H9 (cell line): ENCODE results near the gene ACYP2. TPM values are rescaled to one million over a fixed set of nuclear protein-coding genes. Genes with fewer than 3 reads are reported as not detected.

Source experiments
- DNase-seq: peaks from one replicate; pipeline ENCODE4 v3.0.0-alpha.2; 2017
- H2AFZ ChIP-seq: one replicate; pipeline ENCODE4 v1.6.1; 2013; ENCODE audit warnings: mild to moderate bottlenecking, low read length, control low read depth, moderate library complexity
- H2AK5ac ChIP-seq: 2 replicates; pipeline ENCODE4 v1.6.1; 2013; ENCODE audit warnings: low read length, control low read depth, mixed read lengths; ENCODE audit not compliant: insufficient read length
- H2BK120ac ChIP-seq: one replicate; pipeline ENCODE4 v1.6.1; 2013; ENCODE audit warnings: low read depth, mild to moderate bottlenecking, low read length, control low read depth, inconsistent platforms; ENCODE audit not compliant: poor library complexity, severe bottlenecking
- H2BK12ac ChIP-seq: 2 replicates; pipeline ENCODE4 v1.6.1; 2013; ENCODE audit warnings: low read length, control low read depth, mixed read lengths, low read depth; ENCODE audit not compliant: insufficient read length
- H2BK15ac ChIP-seq: 2 replicates; pipeline ENCODE4 v1.6.1; 2013; ENCODE audit warnings: low read depth, low read length, control low read depth
- H2BK20ac ChIP-seq: one replicate; pipeline ENCODE4 v1.6.1; 2013; ENCODE audit warnings: low read depth, mild to moderate bottlenecking, low read length, control low read depth, inconsistent platforms; ENCODE audit not compliant: poor library complexity, severe bottlenecking
- H2BK5ac ChIP-seq: 2 replicates; pipeline ENCODE4 v1.6.1; 2013; ENCODE audit warnings: low read length, control low read depth, mixed read lengths; ENCODE audit not compliant: insufficient read length
- H3K14ac ChIP-seq: 2 replicates; pipeline ENCODE4 v1.6.1; 2013; ENCODE audit warnings: low read length, control low read depth; ENCODE audit not compliant: insufficient read depth
- H3K18ac ChIP-seq: 2 replicates; pipeline ENCODE4 v1.6.1; 2013; ENCODE audit warnings: low read depth, mild to moderate bottlenecking, mixed read lengths, low read length, control low read depth; ENCODE audit not compliant: insufficient read length
- H3K23ac ChIP-seq: 2 replicates; pipeline ENCODE4 v1.6.1; 2013; ENCODE audit warnings: low read length, control low read depth, mixed read lengths, low read depth; ENCODE audit not compliant: insufficient read length
- H3K23me2 ChIP-seq: 2 replicates; pipeline ENCODE4 v1.6.1; 2013; ENCODE audit warnings: low read depth, mild to moderate bottlenecking, mixed read lengths, low read length, control low read depth; ENCODE audit not compliant: insufficient read length, poor library complexity, severe bottlenecking
- H3K27ac ChIP-seq: 2 replicates; pipeline ENCODE4 v1.5.1; 2013; ENCODE audit warnings: low read length, control low read depth, mixed read lengths, low read depth; ENCODE audit not compliant: insufficient read length
- H3K27me3 ChIP-seq: 2 replicates; pipeline ENCODE4 v1.6.1; 2013; ENCODE audit warnings: low read length, control low read depth, inconsistent platforms; ENCODE audit not compliant: insufficient read depth
- H3K4ac ChIP-seq: 2 replicates; pipeline ENCODE4 v1.6.1; 2013; ENCODE audit warnings: low read depth, mild to moderate bottlenecking, control low read depth, inconsistent platforms, low read length, moderate library complexity
- H3K4me1 ChIP-seq: 2 replicates; pipeline ENCODE4 v1.6.1; 2013; ENCODE audit warnings: low read length, control low read depth, inconsistent platforms; ENCODE audit not compliant: insufficient read depth
- H3K4me2 ChIP-seq: 2 replicates; pipeline ENCODE4 v1.6.1; 2013; ENCODE audit warnings: low read length, control low read depth, mixed read lengths; ENCODE audit not compliant: insufficient read length, insufficient read depth
- H3K56ac ChIP-seq: 2 replicates; pipeline ENCODE4 v1.6.1; 2013; ENCODE audit warnings: low read depth, mild to moderate bottlenecking, mixed read lengths, low read length, control low read depth; ENCODE audit not compliant: insufficient read length
- H3K79me1 ChIP-seq: 2 replicates; pipeline ENCODE4 v1.6.1; 2013; ENCODE audit warnings: low read depth, mild to moderate bottlenecking, moderate library complexity, low read length, control low read depth, inconsistent platforms; ENCODE audit not compliant: insufficient read depth, poor library complexity, severe bottlenecking
- H3K79me2 ChIP-seq: 2 replicates; pipeline ENCODE4 v1.6.1; 2013; ENCODE audit warnings: low read length, control low read depth, inconsistent platforms; ENCODE audit not compliant: insufficient read depth
- H3K9ac ChIP-seq: 2 replicates; pipeline ENCODE4 v1.6.1; 2013; ENCODE audit warnings: low read length, control low read depth, mixed read lengths; ENCODE audit not compliant: insufficient read length; ENCODE audit errors: extremely low read depth
- H3K9me3 ChIP-seq: one replicate; pipeline ENCODE4 v1.6.1; 2013; ENCODE audit warnings: low read depth, low read length, inconsistent platforms; ENCODE audit not compliant: control insufficient read depth
- H3T11ph ChIP-seq: one replicate; pipeline ENCODE4 v1.6.1; 2013; ENCODE audit warnings: mild to moderate bottlenecking, low read length, control low read depth, inconsistent platforms
- H4K20me1 ChIP-seq: one replicate; pipeline ENCODE4 v1.6.1; 2013; ENCODE audit not compliant: control insufficient read depth, insufficient read length, insufficient read depth
- H4K5ac ChIP-seq: 2 replicates; pipeline ENCODE4 v1.6.1; 2013; ENCODE audit warnings: low read depth, mild to moderate bottlenecking, mixed read lengths, low read length, control low read depth; ENCODE audit not compliant: insufficient read length
- H4K8ac ChIP-seq: replicated peaks from 2 replicates; pipeline ENCODE4 v1.6.1; 2013; ENCODE audit warnings: low read length, control low read depth, mixed read lengths, low read depth; ENCODE audit not compliant: insufficient read length
- H4K91ac ChIP-seq: 2 replicates; pipeline ENCODE4 v1.6.1; 2013; ENCODE audit warnings: low read depth, mild to moderate bottlenecking, moderate library complexity, mixed read lengths, low read length, control low read depth; ENCODE audit not compliant: insufficient read length
- H3K27ac Mint-ChIP-seq, 3 experiments: 2 replicates in 2 of 3; 3 replicates in 1 of 3; pipeline ENCODE4 v1.8.0; 2020 to 2021; ENCODE audit warnings: mixed read lengths in 3 of 3, mild to moderate bottlenecking in 1 of 3, moderate library complexity in 1 of 3
- H3K27me3 Mint-ChIP-seq: 2 replicates; pipeline ENCODE4 v1.8.0; 2021; ENCODE audit warnings: low read depth, mild to moderate bottlenecking, moderate library complexity, mixed read lengths
- H3K36me3 Mint-ChIP-seq, 3 experiments: 2 replicates in 2 of 3; 3 replicates in 1 of 3; pipeline ENCODE4 v1.8.0; 2020 to 2021; ENCODE audit warnings: low read depth in 3 of 3, mixed read lengths in 3 of 3; ENCODE audit not compliant: insufficient read depth in 1 of 3
- H3K4me1 Mint-ChIP-seq, 2 experiments: 2 replicates each; pipeline ENCODE4 v1.8.0; 2020; ENCODE audit warnings: mixed read lengths in 2 of 2
- H3K4me3 Mint-ChIP-seq, 2 experiments: 2 replicates in 1 of 2; 3 replicates in 1 of 2; pipeline ENCODE4 v1.8.0; 2020 to 2021; ENCODE audit warnings: mild to moderate bottlenecking in 2 of 2, mixed read lengths in 2 of 2, moderate library complexity in 1 of 2
- H3K9me3 Mint-ChIP-seq, 2 experiments: 2 replicates in 1 of 2; 3 replicates in 1 of 2; pipeline ENCODE4 v1.8.0; 2020; ENCODE audit warnings: mild to moderate bottlenecking in 2 of 2, mixed read lengths in 2 of 2, moderate library complexity in 1 of 2
- WGBS: extraction: QIAGEN DNeasy Blood & Tissue Kit; methylation state at CpG from one replicate; pipeline ENCODE4 v1.1.7; 2013; ENCODE audit warnings: missing lambda C conversion rate, low lambda C conversion rate, mixed read lengths; ENCODE audit not compliant: insufficient read length; ENCODE audit errors: extremely low coverage; 5-methylcytosine and 5-hydroxymethylcytosine counted together
- long read RNA-seq: library from polyadenylated mRNA; unstranded; transcript quantifications from one replicate; pipeline ENCODE4 v2.0.0, GENCODE V29; 2020
- total RNA-seq: library from RNA; stranded (reverse); gene quantifications from 2 replicates; pipeline ENCODE4 v1.2.1, GENCODE V29; 2021
- TF ChIP-seq, protein P1 (sequence below): fragments of 200-600 bp; sonication (generic); conservative IDR thresholded peaks from 3 replicates; pipeline ENCODE4 v1.8.0; 2021; ENCODE audit warnings: antibody characterized with exemption, mild to moderate bottlenecking

The ACYP2 gene
- 3.2 and 3.3 TPM in 2 replicates for total RNA-seq
- long read RNA-seq, partial matches to known transcripts: 1 of 4 reads
- long read RNA-seq, other reads (novel, unspliced or antisense): 1 of 4 reads

DNA sequence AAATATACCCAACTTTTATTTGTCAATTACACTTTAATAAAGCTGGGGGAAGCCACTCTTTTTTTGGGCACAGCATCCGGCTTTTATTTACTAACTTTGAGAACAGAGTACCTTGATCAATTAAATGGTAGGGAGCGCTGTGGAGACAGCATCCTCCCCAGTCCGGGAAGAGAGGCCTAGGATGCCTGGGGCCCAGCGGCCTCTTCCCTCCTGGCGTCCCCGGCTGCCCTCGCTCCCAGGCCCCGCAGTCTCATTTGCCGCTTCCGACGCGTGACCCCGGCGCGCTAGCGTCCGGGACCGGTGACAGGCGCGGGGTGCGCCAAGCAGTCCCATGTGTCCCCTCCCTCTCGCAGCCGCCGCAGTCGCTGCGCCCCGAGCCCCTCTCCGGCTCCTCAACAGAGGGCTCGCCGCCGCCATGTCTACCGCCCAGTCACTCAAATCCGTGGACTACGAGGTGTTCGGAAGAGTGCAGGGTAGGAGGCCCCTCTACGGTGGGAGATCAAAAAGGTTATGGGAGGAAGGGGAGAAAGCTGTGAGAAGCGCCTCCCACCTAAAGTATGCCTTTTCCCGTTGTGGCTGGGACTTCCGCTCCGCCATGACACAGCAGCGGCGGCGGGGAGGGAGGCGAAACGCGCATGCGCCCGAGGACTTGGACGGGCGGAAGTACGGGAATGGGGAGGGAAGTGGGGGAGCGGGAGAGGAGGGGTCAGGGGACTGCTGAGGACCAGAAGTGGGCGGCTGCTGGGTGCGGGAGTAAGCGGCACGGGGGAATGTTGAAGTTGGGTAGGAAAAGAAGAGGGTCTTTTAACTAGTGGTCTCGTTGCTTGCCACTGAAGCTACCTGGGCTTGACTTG is at the start of gene ACYP2:
ACYP2 (plus strand) TSS at position 332 of the 854 bp plus-strand sequence.
- H2AK5ac ChIP-seq: no peak within 1 kb of the TSS
- H4K8ac ChIP-seq: no peak within 1 kb of the TSS
- no peak within 1 kb of the TSS for H2BK20ac ChIP-seq
- H3K4me1 ChIP-seq: no peaks in the 10 kb centered on the region
- H2AFZ ChIP-seq: no peak within 1 kb of the TSS
- peak within 1 kb of the TSS; percentile 95 for H3K14ac ChIP-seq
- no peak within 1 kb of the TSS for H2BK12ac ChIP-seq
- Mint-ChIP-seq H3K36me3 (peaks cover 17 to 20% (median 17%) of the 10 kb centered on the region in 3 experiments), H3K4me3 (peak within 1 kb of the TSS; percentile 87 to 93), H3K27me3 (peaks cover 5% of the 10 kb centered on the region), H3K4me1 (peaks cover 4 to 5% of the 10 kb centered on the region in 2 experiments; a peak in 2 of 4 replicates), H3K27ac (peak within 1 kb of the TSS; percentile 99 to 100 (median 99)), H3K9me3 (peaks cover 19 to 21% of the 10 kb centered on the region in 2 experiments)
- TF ChIP-seq, protein P1, sequence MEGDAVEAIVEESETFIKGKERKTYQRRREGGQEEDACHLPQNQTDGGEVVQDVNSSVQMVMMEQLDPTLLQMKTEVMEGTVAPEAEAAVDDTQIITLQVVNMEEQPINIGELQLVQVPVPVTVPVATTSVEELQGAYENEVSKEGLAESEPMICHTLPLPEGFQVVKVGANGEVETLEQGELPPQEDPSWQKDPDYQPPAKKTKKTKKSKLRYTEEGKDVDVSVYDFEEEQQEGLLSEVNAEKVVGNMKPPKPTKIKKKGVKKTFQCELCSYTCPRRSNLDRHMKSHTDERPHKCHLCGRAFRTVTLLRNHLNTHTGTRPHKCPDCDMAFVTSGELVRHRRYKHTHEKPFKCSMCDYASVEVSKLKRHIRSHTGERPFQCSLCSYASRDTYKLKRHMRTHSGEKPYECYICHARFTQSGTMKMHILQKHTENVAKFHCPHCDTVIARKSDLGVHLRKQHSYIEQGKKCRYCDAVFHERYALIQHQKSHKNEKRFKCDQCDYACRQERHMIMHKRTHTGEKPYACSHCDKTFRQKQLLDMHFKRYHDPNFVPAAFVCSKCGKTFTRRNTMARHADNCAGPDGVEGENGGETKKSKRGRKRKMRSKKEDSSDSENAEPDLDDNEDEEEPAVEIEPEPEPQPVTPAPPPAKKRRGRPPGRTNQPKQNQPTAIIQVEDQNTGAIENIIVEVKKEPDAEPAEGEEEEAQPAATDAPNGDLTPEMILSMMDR: no peak
- peak within 1 kb of the TSS; percentile 95 for H2BK5ac ChIP-seq
- no CpG with 5 or more reads among the region's 57 CpGs for WGBS
- H4K5ac ChIP-seq: peak within 1 kb of the TSS; percentile 96
- peak within 1 kb of the TSS; percentile 79 for H4K91ac ChIP-seq
- peak within 1 kb of the TSS; percentile 95 for H3K56ac ChIP-seq
- H3K9ac ChIP-seq: peak within 1 kb of the TSS; percentile 99
- peak within 1 kb of the TSS; percentile 27 for H3K4me2 ChIP-seq
- H3K27ac ChIP-seq: peak within 1 kb of the TSS; percentile 96
- no peaks in the 10 kb centered on the region for H4K20me1 ChIP-seq
- no peak within 1 kb of the TSS for H3K4ac ChIP-seq
- H3K9me3 ChIP-seq: no peaks in the 10 kb centered on the region
- no peaks in the 10 kb centered on the region for H3K23me2 ChIP-seq
- no peak within 1 kb of the TSS for H3T11ph ChIP-seq
- no peak within 1 kb of the TSS; the same call in 1 of the 2 replicates for H2BK15ac ChIP-seq
- H3K79me2 ChIP-seq: no peaks in the 10 kb centered on the region
- no peaks in the 10 kb centered on the region for H3K79me1 ChIP-seq
- H3K18ac ChIP-seq: peak within 1 kb of the TSS; percentile 96
- DNase-seq: peak; percentile 97
- no peaks in the 10 kb centered on the region for H3K27me3 ChIP-seq
- H2BK120ac ChIP-seq: no peak within 1 kb of the TSS
- no peak within 1 kb of the TSS for H3K23ac ChIP-seq
